ENCODE measurements around the gene STEAP4.

- TF ChIP-seq, protein P1, sequence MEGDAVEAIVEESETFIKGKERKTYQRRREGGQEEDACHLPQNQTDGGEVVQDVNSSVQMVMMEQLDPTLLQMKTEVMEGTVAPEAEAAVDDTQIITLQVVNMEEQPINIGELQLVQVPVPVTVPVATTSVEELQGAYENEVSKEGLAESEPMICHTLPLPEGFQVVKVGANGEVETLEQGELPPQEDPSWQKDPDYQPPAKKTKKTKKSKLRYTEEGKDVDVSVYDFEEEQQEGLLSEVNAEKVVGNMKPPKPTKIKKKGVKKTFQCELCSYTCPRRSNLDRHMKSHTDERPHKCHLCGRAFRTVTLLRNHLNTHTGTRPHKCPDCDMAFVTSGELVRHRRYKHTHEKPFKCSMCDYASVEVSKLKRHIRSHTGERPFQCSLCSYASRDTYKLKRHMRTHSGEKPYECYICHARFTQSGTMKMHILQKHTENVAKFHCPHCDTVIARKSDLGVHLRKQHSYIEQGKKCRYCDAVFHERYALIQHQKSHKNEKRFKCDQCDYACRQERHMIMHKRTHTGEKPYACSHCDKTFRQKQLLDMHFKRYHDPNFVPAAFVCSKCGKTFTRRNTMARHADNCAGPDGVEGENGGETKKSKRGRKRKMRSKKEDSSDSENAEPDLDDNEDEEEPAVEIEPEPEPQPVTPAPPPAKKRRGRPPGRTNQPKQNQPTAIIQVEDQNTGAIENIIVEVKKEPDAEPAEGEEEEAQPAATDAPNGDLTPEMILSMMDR (IDR thresholded peaks at IDR 0.05): no peak
- TF ChIP-seq POLR2A (IDR thresholded peaks at IDR 0.05): no peak
Observed at GRCh38 chr7:88300401-88300945, 6.2 kb downstream of the STEAP4 start.
